ENCODE data around the gene WNK3. TPM values are rescaled to one million over a fixed set of nuclear protein-coding genes. Genes with fewer than 3 reads are reported as not detected.
"Not testable (repeated sequence)": the region's sequence is repeated elsewhere in the genome, so short reads cannot be mapped to it uniquely, and the experiment has no call there.

Gene WNK3
- 1 to 10 TPM; 1.7 to 3.0 TPM for total RNA-seq

DNA sequence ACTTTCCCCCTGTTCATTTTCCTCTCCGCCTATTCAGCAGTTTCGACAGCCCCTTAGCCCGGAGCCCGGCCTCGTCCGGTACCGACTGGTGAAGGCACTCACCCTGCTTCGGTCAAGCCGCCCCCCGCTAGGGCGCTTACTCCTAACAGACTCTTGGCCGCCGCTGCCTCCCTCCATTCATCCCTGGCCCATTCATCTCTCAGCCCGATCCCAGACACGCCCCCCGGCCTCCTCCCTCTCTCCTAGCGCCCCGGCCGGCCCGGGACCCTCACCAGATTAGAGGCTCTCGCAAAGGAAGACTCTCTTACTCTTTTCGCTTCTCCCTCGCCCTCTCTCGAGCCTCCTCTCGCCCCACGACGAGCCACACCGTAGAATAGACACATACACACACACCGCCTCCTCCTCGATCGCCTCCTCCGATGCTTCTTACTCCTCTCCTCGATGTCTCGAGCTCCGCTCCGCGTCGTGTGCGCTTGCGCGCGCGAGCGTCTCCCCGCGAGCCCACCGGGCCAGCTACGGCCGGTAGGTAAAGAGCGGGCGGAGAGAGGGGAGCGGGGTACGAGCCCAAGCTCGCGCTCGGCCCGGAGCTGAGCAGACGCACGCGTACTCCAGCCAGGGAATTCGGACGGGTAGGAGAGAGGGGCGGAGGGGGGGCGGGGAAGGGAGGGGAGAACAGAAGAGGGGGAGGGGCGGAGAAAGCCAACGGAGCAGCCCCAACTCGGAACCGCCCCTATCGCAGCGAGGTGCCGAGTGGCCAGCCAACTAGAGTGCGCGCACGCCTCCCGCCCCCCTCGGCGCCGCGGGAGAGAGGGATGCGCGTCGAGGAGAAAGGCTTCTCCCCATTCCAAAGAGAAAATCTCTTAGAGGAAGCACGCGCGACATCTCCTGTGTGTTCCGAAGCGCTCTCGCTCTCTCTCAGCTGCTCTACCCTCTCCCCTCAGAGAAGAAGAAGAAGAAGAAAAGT, at the start of gene WNK3:
TSS of gene WNK3 (minus strand) at position 633 of the 964 bp plus-strand sequence.
- peak within 1 kb of the TSS; percentile 53 to 69 for H3K27ac ChIP-seq
- no peaks in the 10 kb centered on the region for H3K4me1 ChIP-seq
- DNase-seq (ENCODE audit: low spot score) = peak; percentile 74
- H3K36me3 ChIP-seq = no peaks in the 10 kb centered on the region
- TF ChIP-seq, protein P1, sequence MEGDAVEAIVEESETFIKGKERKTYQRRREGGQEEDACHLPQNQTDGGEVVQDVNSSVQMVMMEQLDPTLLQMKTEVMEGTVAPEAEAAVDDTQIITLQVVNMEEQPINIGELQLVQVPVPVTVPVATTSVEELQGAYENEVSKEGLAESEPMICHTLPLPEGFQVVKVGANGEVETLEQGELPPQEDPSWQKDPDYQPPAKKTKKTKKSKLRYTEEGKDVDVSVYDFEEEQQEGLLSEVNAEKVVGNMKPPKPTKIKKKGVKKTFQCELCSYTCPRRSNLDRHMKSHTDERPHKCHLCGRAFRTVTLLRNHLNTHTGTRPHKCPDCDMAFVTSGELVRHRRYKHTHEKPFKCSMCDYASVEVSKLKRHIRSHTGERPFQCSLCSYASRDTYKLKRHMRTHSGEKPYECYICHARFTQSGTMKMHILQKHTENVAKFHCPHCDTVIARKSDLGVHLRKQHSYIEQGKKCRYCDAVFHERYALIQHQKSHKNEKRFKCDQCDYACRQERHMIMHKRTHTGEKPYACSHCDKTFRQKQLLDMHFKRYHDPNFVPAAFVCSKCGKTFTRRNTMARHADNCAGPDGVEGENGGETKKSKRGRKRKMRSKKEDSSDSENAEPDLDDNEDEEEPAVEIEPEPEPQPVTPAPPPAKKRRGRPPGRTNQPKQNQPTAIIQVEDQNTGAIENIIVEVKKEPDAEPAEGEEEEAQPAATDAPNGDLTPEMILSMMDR (IDR thresholded peaks at IDR 0.05) = no peak
- no peaks in the 10 kb centered on the region for H3K27me3 ChIP-seq
- peak within 1 kb of the TSS; percentile 49 to 56 for H3K4me3 ChIP-seq
- peaks cover 0 to 5% of the 10 kb centered on the region in 2 donors for H3K9me3 ChIP-seq

- DNase-seq (ENCODE audit: low spot score) = no peak
- Histone ChIP-seq H3K27me3 (no peaks in the 10 kb centered on the region), H3K36me3 (no peaks in the 10 kb centered on the region), H3K4me3 (no peak overlapping the region), H3K4me1 (no peaks in the 10 kb centered on the region), H3K9me3 (no peaks in the 10 kb centered on the region), H3K27ac (no peak overlapping the region)
- TF ChIP-seq, protein P1 (IDR thresholded peaks at IDR 0.05) = no peak
These were observed 49.4 kb upstream of the WNK3 start for GRCh38 chrX:54407266-54407665.

GRCh38 chrX:54397113-54397512, 39.3 kb upstream of the WNK3 start:
- DNase-seq (ENCODE audit: low spot score) = no peak
- TF ChIP-seq, protein P1 (IDR thresholded peaks at IDR 0.05) = no peak
- Histone ChIP-seq H3K27me3 (no peaks in the 10 kb centered on the region), H3K4me1 (no peaks in the 10 kb centered on the region), H3K36me3 (no peaks in the 10 kb centered on the region), H3K27ac (no peak overlapping the region), H3K9me3 (no peaks in the 10 kb centered on the region), H3K4me3 (no peak overlapping the region)

- Histone ChIP-seq H3K27ac (no peak overlapping the region), H3K9me3 (no peaks in the 10 kb centered on the region), H3K36me3 (no peaks in the 10 kb centered on the region), H3K27me3 (no peaks in the 10 kb centered on the region), H3K4me3 (no peak overlapping the region), H3K4me1 (no peaks in the 10 kb centered on the region)
- TF ChIP-seq, protein P1 (IDR thresholded peaks at IDR 0.05) = no peak
- DNase-seq (ENCODE audit: low spot score) = no peak
These were observed 28.5 kb upstream of the WNK3 start for GRCh38 chrX:54386314-54386713.

DNA sequence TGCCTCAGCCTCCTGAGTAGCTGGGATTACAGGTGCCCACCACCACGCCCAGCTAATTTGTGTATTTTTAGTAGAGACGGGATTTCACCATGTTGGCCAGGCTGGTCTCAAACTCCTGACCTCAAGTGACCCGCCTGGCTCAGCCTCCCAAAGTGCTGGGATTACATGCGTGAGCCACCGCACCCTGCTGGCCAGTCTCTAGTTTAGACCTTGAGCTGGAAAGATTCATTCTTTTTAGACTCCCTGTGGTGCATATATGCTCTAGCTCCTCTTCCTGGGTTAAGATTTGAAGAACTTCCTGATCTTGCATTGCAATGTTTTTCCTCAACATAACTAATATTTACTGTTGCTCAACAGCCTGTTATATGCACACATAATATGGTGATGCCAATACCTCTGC, 26.8 kb upstream of the WNK3 start:
- H3K9me3 ChIP-seq; H3K36me3 ChIP-seq; H3K4me3 ChIP-seq; DNase-seq (ENCODE audit: low spot score); H3K4me1 ChIP-seq; H3K27ac ChIP-seq; H3K27me3 ChIP-seq: not testable (repeated sequence)

GRCh38 chrX:54359408-54359807, 1.6 kb upstream of the WNK3 start:
- no peaks in the 10 kb centered on the region for H3K27me3 ChIP-seq
- no peak overlapping the region for H3K4me3 ChIP-seq

More at GRCh38 chrX:54359408-54359807, 1.6 kb upstream of the WNK3 start:
- TF ChIP-seq, protein P1 (IDR thresholded peaks at IDR 0.05) = no peak
- Histone ChIP-seq H3K9me3 (no peaks in the 10 kb centered on the region), H3K4me1 (no peaks in the 10 kb centered on the region), H3K27ac (no peak overlapping the region), H3K36me3 (no peaks in the 10 kb centered on the region)
- no peak for DNase-seq (ENCODE audit: low spot score)
